Heart left ventricle (tissue), 16 donors: ENCODE data around the gene NPR2. TPM values are rescaled to one million over a fixed set of nuclear protein-coding genes. Genes with fewer than 3 reads are reported as not detected.
A peak's percentile ranks its signal among the peaks of the same experiment; 100 is the strongest.

Experiments
- ATAC-seq, 4 donors: fragments of 200-7000 bp; cut with Tn5 transposase; one replicate each; pipeline ENCODE4 v1.9.1; 2020 to 2022; ENCODE audit warnings: moderate library complexity in 4 of 4, mild to moderate bottlenecking in 3 of 4, moderate number of reproducible peaks in 1 of 4
- DNase-seq, 5 donors: peaks; one replicate each; pipeline ENCODE4 v3.0.0-alpha.2; 2020
- H3K27ac ChIP-seq, 12 donors: fragments of 200-600 bp; sonication (generic) in 4 of 12; one replicate each; pipeline versions ENCODE4 v1.5.0 to v1.8.0; 2016 to 2022; ENCODE audit warnings: mild to moderate bottlenecking in 2 of 12
- H3K27me3 ChIP-seq, 9 donors: fragments of 200-600 bp; sonication (generic) in 2 of 9; one replicate each; pipeline versions ENCODE4 v1.5.1 to v1.8.0; 2016 to 2022; ENCODE audit warnings: mild to moderate bottlenecking in 3 of 9
- H3K36me3 ChIP-seq, 9 donors: fragments of 200-600 bp; sonication (generic) in 2 of 9; one replicate each; pipeline versions ENCODE4 v1.5.0 to v1.8.0; 2018 to 2022; ENCODE audit warnings: mild to moderate bottlenecking in 2 of 9
- H3K4me1 ChIP-seq, 12 donors: fragments of 200-600 bp; sonication (generic) in 4 of 12; one replicate each; pipeline versions ENCODE4 v1.5.0 to v1.8.0; 2016 to 2022; ENCODE audit warnings: mild to moderate bottlenecking in 3 of 12
- H3K4me3 ChIP-seq, 12 donors: fragments of 200-600 bp; sonication (generic) in 4 of 12; one replicate each; pipeline versions ENCODE4 v1.5.0 to v1.8.0; 2017 to 2022; ENCODE audit warnings: mild to moderate bottlenecking in 9 of 12, moderate library complexity in 4 of 12
- H3K9me3 ChIP-seq, 12 donors: fragments of 200-600 bp; sonication (generic) in 4 of 12; one replicate each; pipeline versions ENCODE4 v1.5.0 to v1.8.0; 2016 to 2022; ENCODE audit warnings: mild to moderate bottlenecking in 1 of 12
- POLR2A ChIP-seq, 2 donors: fragments of 450-650 bp; IDR thresholded peaks; one replicate each; pipeline ENCODE4 v1.6.1; 2017; ENCODE audit warnings: antibody characterized with exemption in 2 of 2, mild to moderate bottlenecking in 2 of 2, moderate library complexity in 2 of 2
- WGBS, 4 donors: extraction: QIAGEN DNeasy Blood & Tissue Kit in 2 of 4; methylation state at CpG; one replicate each; pipeline versions ENCODE4 v1.1.5 to v1.1.7; 2013 to 2018; 5-methylcytosine and 5-hydroxymethylcytosine counted together
- intact Hi-C, 10 donors: fragments of 100-400 bp; cut with DNase I; formaldehyde crosslinking; loops; one replicate each; pipeline versions ENCODE4 v1.11.1 to v1.14.2; 2022
- polyA plus RNA-seq, 2 donors: library from polyadenylated mRNA; stranded (reverse); fragments of 200-250 nt; gene quantifications; one replicate each; pipeline ENCODE4 v1.2.3, GENCODE V29; 2013
- total RNA-seq, 9 donors: library from RNA; depleted of rRNA in 2 of 9; stranded (reverse); fragments of >200 nt in 2 of 9; fragmentation: NEBNext Ultra II Directional in 3 of 9; extraction: Animal tissue kit (Norgen Biotek cat#: 25700) in 3 of 9; gene quantifications; one replicate each; pipeline versions ENCODE4 v1.1.0 to v1.2.4, GENCODE V29; 2016 to 2023
- TF ChIP-seq, protein P1 (sequence below), 12 donors: fragments of 200-600 bp; sonication (generic) in 4 of 12; IDR thresholded peaks; one replicate each; pipeline versions ENCODE4 v1.5.0 to v1.8.0; 2018 to 2022; ENCODE audit warnings: antibody characterized with exemption in 12 of 12, mild to moderate bottlenecking in 5 of 12
- donor health status: ischemic (EF 13 %, LVEDD 7.1; RV severe dilation, severe dysfunction).
- donor health status: healthy with polysubstance abuse.
- donor health status: DM: no; HTN: yes; CAD: no.
- donor health status: DM: no; HTN: no; CAD: no.
- donor health status: ischemic (EF 25% LVEDD 6.9; RV normal size, moderate dysfunction).
- donor health status: ischemic (EF 25% LVEDD 5.7; RV mildly dilated, moderate dysfunction).
- donor health status: healthy.
- donor health status: DM: yes; HTN: yes; CAD: no.
- donor health status: ischemic (EF 35%, LVEDD 5.7; RV mildly dilated, moderate dysfunction).
- donor health status: nonischemic (EF 11% LVEDD 7.7; RV severe dilation, severe dysfunction).
- donor health status: DM: yes; HTN: yes; CAD: no.
- donor health status: PGD.
- donor health status: ischemic (EF 29% LVEDD 5.4; RV normal size, mild dysfunction).
- donor health status: nonischemic (EF 23%, LVEDD 6.1; RV moderate dilation, normal function).

Gene NPR2
- total and polyA plus RNA-seq, 11 donors, result 10.2 to 36.4 (median 22.9) TPM

DNA sequence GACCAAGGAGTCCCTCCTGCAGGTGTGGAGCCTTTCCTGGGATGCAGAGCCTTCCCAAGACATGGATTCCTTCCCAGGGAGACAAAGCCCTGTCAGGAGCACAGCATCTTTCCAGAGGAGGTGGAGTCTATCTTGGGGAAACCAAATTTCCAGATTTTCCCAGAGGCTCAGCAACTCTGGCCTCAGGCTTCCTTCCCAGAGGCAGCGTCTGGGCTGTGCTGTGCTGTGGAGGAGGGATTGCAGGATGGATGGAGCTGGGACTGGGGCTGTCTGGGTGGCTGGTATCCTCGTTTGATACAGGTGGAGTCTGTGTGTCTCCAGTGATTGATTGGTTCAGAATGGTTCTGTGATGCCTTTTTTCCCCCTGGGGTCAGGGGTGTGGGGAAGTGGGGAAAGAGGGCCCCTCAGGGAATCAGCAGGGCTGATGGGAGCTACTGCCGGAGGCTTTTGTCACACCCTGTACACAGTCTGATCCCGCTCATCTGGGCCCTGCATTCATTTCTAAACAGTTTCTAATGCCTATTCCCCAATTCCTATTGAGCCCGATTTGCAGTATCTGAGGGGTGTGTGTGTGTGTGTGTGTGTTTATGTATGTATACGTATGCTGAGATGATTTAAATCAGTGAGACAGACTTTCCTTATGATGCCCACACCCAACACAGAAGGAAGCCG is 62.8 kb downstream of the NPR2 start:
- Histone ChIP-seq H3K4me1 (peaks cover 0 to 13% (median 0%) of the 10 kb centered on the region in 12 donors), H3K4me3 (no peak overlapping the region), H3K36me3 (peaks cover 0 to 16% (median 0%) of the 10 kb centered on the region in 9 donors), H3K9me3 (no peaks in the 10 kb centered on the region), H3K27ac (no peak overlapping the region), H3K27me3 (peaks cover 0 to 18% (median 0%) of the 10 kb centered on the region in 9 donors)
- TF ChIP-seq, protein P1, sequence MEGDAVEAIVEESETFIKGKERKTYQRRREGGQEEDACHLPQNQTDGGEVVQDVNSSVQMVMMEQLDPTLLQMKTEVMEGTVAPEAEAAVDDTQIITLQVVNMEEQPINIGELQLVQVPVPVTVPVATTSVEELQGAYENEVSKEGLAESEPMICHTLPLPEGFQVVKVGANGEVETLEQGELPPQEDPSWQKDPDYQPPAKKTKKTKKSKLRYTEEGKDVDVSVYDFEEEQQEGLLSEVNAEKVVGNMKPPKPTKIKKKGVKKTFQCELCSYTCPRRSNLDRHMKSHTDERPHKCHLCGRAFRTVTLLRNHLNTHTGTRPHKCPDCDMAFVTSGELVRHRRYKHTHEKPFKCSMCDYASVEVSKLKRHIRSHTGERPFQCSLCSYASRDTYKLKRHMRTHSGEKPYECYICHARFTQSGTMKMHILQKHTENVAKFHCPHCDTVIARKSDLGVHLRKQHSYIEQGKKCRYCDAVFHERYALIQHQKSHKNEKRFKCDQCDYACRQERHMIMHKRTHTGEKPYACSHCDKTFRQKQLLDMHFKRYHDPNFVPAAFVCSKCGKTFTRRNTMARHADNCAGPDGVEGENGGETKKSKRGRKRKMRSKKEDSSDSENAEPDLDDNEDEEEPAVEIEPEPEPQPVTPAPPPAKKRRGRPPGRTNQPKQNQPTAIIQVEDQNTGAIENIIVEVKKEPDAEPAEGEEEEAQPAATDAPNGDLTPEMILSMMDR (IDR thresholded peaks at IDR 0.05), result no peak
- no peak for TF ChIP-seq POLR2A (IDR thresholded peaks at IDR 0.05)
- intact Hi-C loops, result no loop called here
- WGBS, 4 donors, result 86 to 89% (median 87%) methylated on average over 7 of the region's 7 CpGs
- DNase-seq (no peak), ATAC-seq (no peak)

DNA sequence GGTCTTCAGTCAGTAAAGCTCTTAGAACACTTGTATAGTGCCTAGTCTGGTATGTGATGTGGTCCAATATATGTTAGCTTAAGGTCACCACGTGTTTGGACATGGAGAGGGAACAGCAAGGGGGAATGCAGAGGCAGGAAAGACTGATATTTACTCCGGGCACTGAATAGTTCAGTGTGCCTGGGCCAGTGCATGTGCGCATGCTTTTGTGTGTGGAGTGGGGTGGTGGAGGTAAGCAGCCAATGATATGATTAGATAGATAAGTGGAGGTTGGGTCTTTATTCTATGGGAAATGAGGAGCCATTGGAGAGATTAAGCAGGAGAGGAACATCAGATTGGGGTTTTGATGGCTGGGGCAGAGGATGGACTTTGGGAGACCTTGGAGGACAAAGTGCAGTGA is 64.8 kb downstream of the NPR2 start:
- ATAC-seq (no peak), DNase-seq (no peak)
- no peak for TF ChIP-seq POLR2A (IDR thresholded peaks at IDR 0.05)
- TF ChIP-seq, protein P1 (IDR thresholded peaks at IDR 0.05), result no peak
- H3K36me3 ChIP-seq, result peaks cover 0 to 10% (median 0%) of the 10 kb centered on the region in 9 donors
- no peaks in the 10 kb centered on the region for H3K9me3 ChIP-seq
- H3K27me3 ChIP-seq, result peaks cover 0 to 19% (median 0%) of the 10 kb centered on the region in 9 donors
- no peak overlapping the region for H3K27ac ChIP-seq
- H3K4me3 ChIP-seq, result no peak overlapping the region
- intact Hi-C loops, result no loop called here
- peaks cover 0 to 20% (median 0%) of the 10 kb centered on the region in 12 donors for H3K4me1 ChIP-seq
- 77 to 87% (median 82%) methylated on average over 3 of the region's 3 CpGs for WGBS, 4 donors

DNA sequence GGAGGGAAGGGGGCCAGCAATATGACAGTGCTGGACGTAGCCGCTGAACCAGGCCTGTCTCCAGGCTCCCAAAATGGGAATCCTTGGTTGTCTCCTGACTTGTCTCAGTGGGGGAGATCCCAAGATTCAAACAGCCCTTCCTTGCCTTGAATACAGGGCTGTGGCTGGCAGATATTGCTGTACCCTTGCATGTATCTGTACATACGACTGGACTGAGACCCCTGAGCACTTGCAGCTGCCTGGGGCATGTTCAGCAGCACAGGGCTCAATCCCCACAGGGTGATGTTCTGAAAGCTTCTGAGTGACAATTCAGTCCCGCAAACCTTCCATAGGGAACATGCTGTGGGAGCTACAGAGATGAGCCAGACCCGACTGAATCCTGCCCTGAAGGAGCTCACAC is 65.5 kb downstream of the NPR2 start:
- 81 to 91% (median 86%) methylated on average over 5 of the region's 5 CpGs for WGBS, 4 donors
- peaks cover 0 to 20% (median 0%) of the 10 kb centered on the region in 12 donors for H3K4me1 ChIP-seq
- no peak for DNase-seq
- H3K27me3 ChIP-seq, result peaks cover 0 to 25% (median 0%) of the 10 kb centered on the region in 9 donors
- no peak for ATAC-seq
- peaks cover 0 to 10% (median 0%) of the 10 kb centered on the region in 9 donors for H3K36me3 ChIP-seq
- no peaks in the 10 kb centered on the region for H3K9me3 ChIP-seq
- intact Hi-C loops, result no loop called here
- no peak overlapping the region for H3K27ac ChIP-seq
- H3K4me3 ChIP-seq, result no peak overlapping the region
- TF ChIP-seq, protein P1 (IDR thresholded peaks at IDR 0.05), result no peak
- TF ChIP-seq POLR2A (IDR thresholded peaks at IDR 0.05), result no peak

DNA sequence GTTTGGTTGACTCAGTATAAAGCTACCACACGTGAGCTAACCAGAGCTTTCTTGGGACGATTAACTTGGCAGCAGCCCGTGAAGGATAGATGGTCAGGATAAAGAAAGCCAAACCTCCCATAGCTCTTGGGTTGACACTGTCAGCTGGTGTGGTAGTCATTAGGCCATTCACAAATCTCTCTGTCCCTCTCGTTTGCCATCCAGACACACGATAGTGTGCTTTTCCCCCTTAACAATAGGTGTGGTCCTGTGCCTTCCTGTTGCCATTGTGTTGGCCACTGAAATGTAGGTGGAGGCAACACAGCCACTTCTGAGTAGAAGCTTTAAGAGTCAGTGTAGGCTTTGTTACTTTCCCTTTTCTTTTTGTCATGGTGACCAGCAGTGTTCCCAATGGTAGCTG is 67.1 kb downstream of the NPR2 start:
- intact Hi-C loops, result no loop called here
- Histone ChIP-seq H3K27ac (no peak overlapping the region), H3K27me3 (peaks cover 0 to 24% (median 0%) of the 10 kb centered on the region in 9 donors), H3K4me1 (peaks cover 0 to 23% (median 0%) of the 10 kb centered on the region in 12 donors), H3K4me3 (no peak overlapping the region), H3K9me3 (no peaks in the 10 kb centered on the region), H3K36me3 (peaks cover 0 to 9% (median 0%) of the 10 kb centered on the region in 9 donors)
- ATAC-seq, result peak in 3 of 4 donors; percentile 11 to 34 (median 16)
- WGBS, 4 donors, result 64 to 77% (median 71%) methylated on average over 5 of the region's 5 CpGs
- no peak for DNase-seq
- no peak for TF ChIP-seq POLR2A (IDR thresholded peaks at IDR 0.05)
- TF ChIP-seq, protein P1 (IDR thresholded peaks at IDR 0.05), result no peak

Other genes with a start within 250 kb of the NPR2 start
- gene TESK1, start 186.3 kb upstream of the NPR2 start, total RNA-seq, result 10 to 100 TPM; 19.8 to 47.6 (median 24.5) TPM
- 10 to 100 TPM; 33.3 to 40.8 TPM for gene TESK1, start 186.3 kb upstream of the NPR2 start, polyA plus RNA-seq
- gene CD72, start 173.2 kb upstream of the NPR2 start, total RNA-seq, result 1 to 10 TPM in 4 of 9 donors, under 1 TPM in 3, not detected in 2; 0.46 to 10.0 (median 1.2) TPM
- under 1 TPM; 0.38 to 0.76 TPM for gene CD72, start 173.2 kb upstream of the NPR2 start, polyA plus RNA-seq
- 1 to 10 TPM in 1 of 9 donors, under 1 TPM in 2, not detected in 6; 0.47 to 4.2 (median 0.54) TPM for gene SIT1, start 140.7 kb upstream of the NPR2 start, total RNA-seq
- under 1 TPM in 1 of 2 donors, not detected in 1; 0.19 TPM for gene SIT1, start 140.7 kb upstream of the NPR2 start, polyA plus RNA-seq
- over 10,000 TPM in 3 of 9 donors, 1,000 to 10,000 TPM in 5, 100 to 1,000 TPM in 1; 462 to 18,741 (median 5,764) TPM for gene RMRP, start 133.6 kb upstream of the NPR2 start, total RNA-seq
- gene RMRP, start 133.6 kb upstream of the NPR2 start, polyA plus RNA-seq, result 100 to 1,000 TPM; 118 to 429 TPM
- 10 to 100 TPM; 35.5 to 78.5 (median 43.8) TPM for gene CCDC107, start 133.3 kb upstream of the NPR2 start, total RNA-seq
- 100 to 1,000 TPM in 1 of 2 donors, 10 to 100 TPM in 1; 70.1 to 116 TPM for gene CCDC107, start 133.3 kb upstream of the NPR2 start, polyA plus RNA-seq
- 1 to 10 TPM in 1 of 9 donors, under 1 TPM in 8; 0.11 to 1.2 (median 0.27) TPM for gene ARHGEF39, start 126.4 kb upstream of the NPR2 start, total RNA-seq
- gene ARHGEF39, start 126.4 kb upstream of the NPR2 start, polyA plus RNA-seq, result under 1 TPM; 0.12 to 0.30 TPM
- 10 to 100 TPM in 1 of 9 donors, 1 to 10 TPM in 1, under 1 TPM in 1, not detected in 6; 0.47 to 13.9 (median 2.3) TPM for gene CA9, start 117.7 kb upstream of the NPR2 start, total RNA-seq
- under 1 TPM; 0.23 to 0.54 TPM for gene CA9, start 117.7 kb upstream of the NPR2 start, polyA plus RNA-seq
- gene TPM2, start 101.7 kb upstream of the NPR2 start, total RNA-seq, result 1,000 to 10,000 TPM in 3 of 9 donors, 100 to 1,000 TPM in 6; 621 to 1,314 (median 858) TPM
- 1,000 to 10,000 TPM in 1 of 2 donors, 100 to 1,000 TPM in 1; 761 to 2,450 TPM for gene TPM2, start 101.7 kb upstream of the NPR2 start, polyA plus RNA-seq
- 100 to 1,000 TPM; 193 to 373 (median 261) TPM for gene TLN1, start 59.4 kb upstream of the NPR2 start, total RNA-seq
- 100 to 1,000 TPM; 152 to 241 TPM for gene TLN1, start 59.4 kb upstream of the NPR2 start, polyA plus RNA-seq
- gene CREB3, start 58.9 kb upstream of the NPR2 start, total RNA-seq, result 10 to 100 TPM; 16.1 to 38.0 (median 25.5) TPM
- 10 to 100 TPM; 26.7 to 49.4 TPM for gene CREB3, start 58.9 kb upstream of the NPR2 start, polyA plus RNA-seq
- gene GBA2, start 42.4 kb upstream of the NPR2 start, total RNA-seq, result 10 to 100 TPM; 52.1 to 93.8 (median 65.5) TPM
- gene GBA2, start 42.4 kb upstream of the NPR2 start, polyA plus RNA-seq, result 10 to 100 TPM; 54.1 to 96.2 TPM
- gene RGP1, start 42.3 kb upstream of the NPR2 start, total RNA-seq, result 10 to 100 TPM; 25.4 to 38.8 (median 32.7) TPM
- gene RGP1, start 42.3 kb upstream of the NPR2 start, polyA plus RNA-seq, result 10 to 100 TPM; 14.7 to 29.8 TPM
- gene MSMP, start 37.3 kb upstream of the NPR2 start, total RNA-seq, result not detected
- gene MSMP, start 37.3 kb upstream of the NPR2 start, polyA plus RNA-seq, result under 1 TPM in 1 of 2 donors, not detected in 1; 0.26 TPM
- 1 to 10 TPM; 1.5 to 4.0 (median 2.5) TPM for gene SPAG8, start 20.7 kb downstream of the NPR2 start, total RNA-seq
- gene SPAG8, start 20.7 kb downstream of the NPR2 start, polyA plus RNA-seq, result 1 to 10 TPM in 1 of 2 donors, under 1 TPM in 1; 0.58 to 4.2 TPM
- gene HINT2, start 23.5 kb downstream of the NPR2 start, total RNA-seq, result 10 to 100 TPM; 48.7 to 77.5 (median 57.4) TPM
- gene HINT2, start 23.5 kb downstream of the NPR2 start, polyA plus RNA-seq, result 100 to 1,000 TPM in 1 of 2 donors, 10 to 100 TPM in 1; 51.4 to 139 TPM
- not detected for gene FAM221B, start 37.1 kb downstream of the NPR2 start, total RNA-seq
- gene FAM221B, start 37.1 kb downstream of the NPR2 start, polyA plus RNA-seq, result not detected
- gene TMEM8B, start 37.6 kb downstream of the NPR2 start, total RNA-seq, result 10 to 100 TPM; 10.8 to 21.4 (median 18.2) TPM
- 1 to 10 TPM; 7.9 to 8.1 TPM for gene TMEM8B, start 37.6 kb downstream of the NPR2 start, polyA plus RNA-seq
- gene OR13J1, start 78.8 kb downstream of the NPR2 start, total RNA-seq, result not detected
- not detected for gene OR13J1, start 78.8 kb downstream of the NPR2 start, polyA plus RNA-seq
- 1 to 10 TPM in 8 of 9 donors, under 1 TPM in 1; 0.97 to 9.5 (median 4.4) TPM for gene HRCT1, start 114.6 kb downstream of the NPR2 start, total RNA-seq
- gene HRCT1, start 114.6 kb downstream of the NPR2 start, polyA plus RNA-seq, result 1 to 10 TPM; 3.7 to 6.3 TPM
- gene SPAAR, start 117.9 kb downstream of the NPR2 start, total RNA-seq, result 10 to 100 TPM in 2 of 9 donors, 1 to 10 TPM in 7; 4.1 to 10.3 (median 6.8) TPM
- gene SPAAR, start 117.9 kb downstream of the NPR2 start, polyA plus RNA-seq, result 10 to 100 TPM in 1 of 2 donors, 1 to 10 TPM in 1; 7.4 to 11.3 TPM
- not detected for gene OR2S2, start 166.6 kb downstream of the NPR2 start, total RNA-seq
- gene OR2S2, start 166.6 kb downstream of the NPR2 start, polyA plus RNA-seq, result not detected
- 10 to 100 TPM in 1 of 9 donors, 1 to 10 TPM in 8; 3.1 to 10.2 (median 4.9) TPM for gene RECK, start 245.3 kb downstream of the NPR2 start, total RNA-seq
- gene RECK, start 245.3 kb downstream of the NPR2 start, polyA plus RNA-seq, result 1 to 10 TPM; 2.5 to 3.7 TPM